Embryonic facial prominence (tissue), 1 donor: ENCODE results near the gene TMEM191C.
"Not testable (repeated sequence)": the region's sequence is repeated elsewhere in the genome, so short reads cannot be mapped to it uniquely, and the experiment has no call there.

ENCODE experiments used
- DNase-seq: peaks from one replicate; pipeline ENCODE4 v3.0.0-alpha.2; 2016; ENCODE audit errors: extremely low spot score

The TMEM191C gene

GRCh38 chr22:21467337-21468193, at the start of gene TMEM191C:
TSS of gene TMEM191C (plus strand) at chr22:21467387. CDS start at chr22:21467460, 73 bp downstream.
- not testable (repeated sequence) for DNase-seq

DNA sequence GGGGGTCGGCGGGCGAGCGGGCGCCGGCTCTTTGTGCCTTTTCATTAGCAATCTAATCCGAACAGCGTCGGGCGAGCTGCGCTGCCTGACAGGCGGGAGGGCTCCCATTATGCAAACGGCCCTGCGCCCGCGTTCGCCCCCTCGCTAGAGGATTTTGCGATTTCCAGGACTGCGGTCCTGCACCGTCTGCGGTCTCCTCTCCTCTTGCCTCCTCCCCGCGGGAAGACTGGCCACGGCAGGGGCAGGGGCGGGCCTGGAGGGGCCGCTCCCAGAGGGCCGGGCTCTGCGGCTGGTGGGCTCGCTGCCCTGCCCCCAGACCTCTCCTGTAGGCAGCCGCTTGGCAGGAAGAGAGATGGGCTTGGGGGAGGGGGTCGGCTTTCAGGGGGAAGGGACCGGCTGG, 49.3 kb upstream of the TMEM191C start:
- DNase-seq = not testable (repeated sequence)

DNA sequence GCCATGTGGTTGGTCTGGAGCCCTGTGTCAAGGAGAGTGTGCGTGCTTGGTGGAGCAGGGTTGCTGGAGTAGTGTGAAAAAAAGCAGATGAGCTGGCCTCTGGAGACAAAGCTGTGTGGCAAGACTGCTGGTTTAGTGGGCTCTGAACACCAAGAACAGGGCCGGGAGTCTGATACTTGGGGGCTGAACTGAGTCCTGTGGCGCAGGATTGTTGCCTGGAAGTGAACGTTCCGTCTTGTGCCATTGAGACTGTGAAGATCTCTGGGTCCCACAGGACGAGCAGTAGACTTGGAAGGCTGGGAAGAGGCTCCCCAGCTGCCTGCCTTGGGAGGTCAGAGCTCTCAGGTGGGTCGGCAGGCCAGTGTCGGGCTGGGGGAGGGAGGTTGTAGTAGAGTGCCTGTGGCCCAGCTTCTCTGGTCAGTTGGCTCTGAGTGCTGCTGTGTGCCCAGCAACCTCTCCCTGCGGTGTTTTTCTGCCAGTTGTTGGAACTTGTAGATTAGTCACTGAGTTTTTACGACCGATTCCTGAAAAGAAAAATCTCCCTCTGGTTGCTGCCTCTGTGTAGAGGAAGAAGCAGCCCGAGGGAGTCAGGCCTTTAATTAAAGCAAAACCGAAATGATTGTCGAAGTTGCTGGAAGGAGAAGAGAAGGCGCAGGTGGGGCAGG, 48.1 kb upstream of the TMEM191C start:
- not testable (repeated sequence) for DNase-seq

DNA sequence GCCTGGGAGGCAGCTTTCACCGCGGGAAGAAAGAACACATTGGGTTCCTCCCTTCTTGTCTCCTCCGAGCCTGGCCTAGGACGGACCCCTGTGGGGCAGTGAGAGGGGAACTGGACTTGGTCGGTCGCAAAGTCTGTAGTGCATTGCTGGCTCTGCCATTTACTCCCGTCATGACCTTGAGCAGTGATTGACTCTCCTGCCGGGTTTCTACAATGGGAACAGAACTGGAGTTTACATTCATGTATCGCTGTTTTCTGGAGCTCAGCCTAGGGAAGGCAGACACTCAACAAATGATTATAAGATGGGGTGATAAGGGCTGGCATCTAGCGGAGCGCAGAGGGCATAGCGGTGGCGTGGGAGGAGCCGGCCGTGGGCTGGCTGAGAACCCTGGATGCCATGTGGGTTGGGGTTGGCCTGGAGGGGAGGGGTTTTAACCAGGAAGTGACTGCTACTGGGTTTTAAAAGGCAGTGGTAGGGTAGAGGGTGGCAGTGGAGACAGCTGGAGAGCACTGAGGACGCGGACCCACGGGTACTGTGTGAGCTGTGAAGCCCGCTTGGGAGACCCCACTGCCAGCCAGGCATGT, 46.9 kb upstream of the TMEM191C start:
- DNase-seq = not testable (repeated sequence)

- not testable (repeated sequence) for DNase-seq
These were observed 43.0 kb upstream of the TMEM191C start for GRCh38 chr22:21424084-21424709.

- not testable (repeated sequence) for DNase-seq
These were observed 32.6 kb upstream of the TMEM191C start for GRCh38 chr22:21434378-21435233.

DNA sequence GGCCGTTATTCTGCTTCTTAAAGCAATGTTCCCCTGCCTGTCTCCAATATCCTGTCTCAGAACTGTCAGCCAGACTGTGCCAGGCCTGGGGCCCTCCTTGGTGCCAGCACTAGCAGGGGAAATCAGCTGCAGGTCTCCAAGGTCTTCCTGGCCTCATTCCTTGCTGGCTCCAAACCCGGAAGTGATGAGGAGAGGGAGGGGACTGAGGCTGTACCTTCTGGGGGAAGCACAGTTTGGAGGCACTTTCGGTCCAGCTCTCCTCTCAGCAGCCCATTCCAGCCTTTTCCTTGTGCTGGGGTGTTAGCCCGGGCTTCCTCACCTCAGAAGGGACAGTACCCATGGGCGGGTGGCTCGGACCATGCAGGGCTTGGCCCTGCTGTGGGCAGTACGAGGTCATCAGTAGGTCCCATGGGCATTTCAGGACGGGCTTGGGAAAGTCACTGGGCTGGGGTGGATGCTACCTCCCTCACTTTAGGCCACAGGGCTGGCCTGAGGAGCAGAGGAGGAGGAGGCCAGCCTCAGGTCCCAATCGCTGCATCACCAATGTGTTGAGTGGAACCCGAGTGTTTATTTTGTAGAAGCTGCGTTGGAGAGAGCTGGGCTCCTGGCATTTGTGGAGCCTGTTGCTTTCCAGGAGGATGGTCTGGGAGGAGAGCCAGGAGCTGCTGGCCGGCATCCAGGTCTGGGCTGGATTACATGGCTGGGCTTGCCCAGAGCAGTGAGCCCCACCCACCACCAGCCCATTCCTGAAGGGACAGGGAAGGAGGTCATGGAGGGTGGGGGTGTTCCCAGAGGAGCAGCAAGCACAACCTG, 31.0 kb upstream of the TMEM191C start:
- not testable (repeated sequence) for DNase-seq

- DNase-seq = not testable (repeated sequence)
These were observed 29.2 kb upstream of the TMEM191C start for GRCh38 chr22:21438013-21438412.

GRCh38 chr22:21440018-21440636, 27.1 kb upstream of the TMEM191C start:
- DNase-seq = not testable (repeated sequence)

GRCh38 chr22:21440676-21441075, 26.5 kb upstream of the TMEM191C start:
- DNase-seq = not testable (repeated sequence)

- DNase-seq = not testable (repeated sequence)
These were observed 26.0 kb upstream of the TMEM191C start for GRCh38 chr22:21441170-21441569.

GRCh38 chr22:21442123-21442522, 25.1 kb upstream of the TMEM191C start:
- DNase-seq = not testable (repeated sequence)

- not testable (repeated sequence) for DNase-seq
These were observed 24.5 kb upstream of the TMEM191C start for GRCh38 chr22:21442646-21443045.

DNA sequence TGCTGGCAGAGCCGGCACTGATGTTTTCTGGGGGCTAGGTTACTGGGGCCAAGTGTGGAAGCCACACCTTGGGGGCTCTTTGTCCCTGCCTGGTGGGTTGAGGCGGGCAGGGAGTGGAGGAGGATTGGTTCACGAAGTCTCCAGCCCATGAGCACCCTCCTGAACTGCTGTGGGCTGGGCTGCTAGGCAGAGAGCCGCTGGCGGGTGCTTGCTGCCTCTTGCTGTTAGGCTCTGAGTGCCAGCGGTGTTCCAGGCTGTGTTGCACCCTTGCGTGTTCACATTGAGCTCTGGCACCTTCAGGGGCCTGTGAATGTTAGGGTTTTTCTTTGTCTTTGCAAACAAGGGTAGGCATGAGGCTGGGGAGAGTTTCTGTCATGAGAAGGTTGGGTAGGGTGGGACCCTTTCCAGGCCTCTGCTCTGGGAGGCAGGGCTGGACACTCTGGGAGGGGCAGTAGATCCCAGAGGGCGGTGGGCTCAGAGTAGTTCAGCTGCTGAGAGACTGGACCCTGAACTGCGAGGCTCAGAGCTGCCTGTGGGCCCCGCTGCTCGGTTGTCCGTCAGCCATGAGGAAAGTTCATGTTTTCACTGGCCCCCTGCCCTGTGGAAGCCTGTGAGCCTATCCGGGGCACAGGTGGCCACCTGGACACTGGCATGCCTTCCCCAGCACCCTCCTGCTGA, 24.0 kb upstream of the TMEM191C start:
- DNase-seq = no peak

GRCh38 chr22:21443735-21444421, 23.3 kb upstream of the TMEM191C start:
- no peak for DNase-seq

DNA sequence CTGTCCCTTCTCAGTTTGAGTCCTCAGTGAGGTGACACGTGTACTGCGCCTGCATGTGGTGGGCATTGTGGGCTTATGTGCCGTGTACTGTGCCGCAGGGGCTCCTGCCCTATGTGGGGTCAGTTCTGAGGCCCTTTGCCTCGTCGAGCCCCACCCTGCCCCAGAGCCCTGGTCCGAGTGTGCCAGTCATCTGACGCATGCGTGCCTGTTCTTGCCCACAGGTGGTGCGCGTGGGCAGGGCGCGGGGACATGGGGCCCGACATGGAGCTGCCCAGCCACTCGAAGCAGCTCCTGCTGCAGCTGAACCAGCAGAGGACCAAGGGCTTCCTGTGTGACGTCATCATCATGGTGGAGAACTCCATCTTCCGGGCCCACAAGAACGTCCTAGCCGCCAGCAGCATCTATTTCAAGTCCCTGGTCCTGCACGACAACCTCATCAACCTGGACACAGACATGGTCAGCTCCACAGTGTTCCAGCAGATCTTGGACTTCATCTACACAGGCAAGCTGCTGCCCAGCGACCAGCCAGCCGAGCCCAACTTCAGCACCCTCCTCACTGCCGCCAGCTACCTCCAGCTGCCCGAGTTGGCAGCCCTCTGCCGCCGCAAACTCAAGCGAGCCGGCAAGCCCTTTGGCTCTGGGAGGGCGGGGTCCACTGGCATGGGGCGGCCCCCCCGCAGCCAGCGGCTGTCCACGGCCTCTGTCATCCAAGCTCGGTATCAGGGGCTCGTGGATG, 22.3 kb upstream of the TMEM191C start:
- no peak for DNase-seq

DNA sequence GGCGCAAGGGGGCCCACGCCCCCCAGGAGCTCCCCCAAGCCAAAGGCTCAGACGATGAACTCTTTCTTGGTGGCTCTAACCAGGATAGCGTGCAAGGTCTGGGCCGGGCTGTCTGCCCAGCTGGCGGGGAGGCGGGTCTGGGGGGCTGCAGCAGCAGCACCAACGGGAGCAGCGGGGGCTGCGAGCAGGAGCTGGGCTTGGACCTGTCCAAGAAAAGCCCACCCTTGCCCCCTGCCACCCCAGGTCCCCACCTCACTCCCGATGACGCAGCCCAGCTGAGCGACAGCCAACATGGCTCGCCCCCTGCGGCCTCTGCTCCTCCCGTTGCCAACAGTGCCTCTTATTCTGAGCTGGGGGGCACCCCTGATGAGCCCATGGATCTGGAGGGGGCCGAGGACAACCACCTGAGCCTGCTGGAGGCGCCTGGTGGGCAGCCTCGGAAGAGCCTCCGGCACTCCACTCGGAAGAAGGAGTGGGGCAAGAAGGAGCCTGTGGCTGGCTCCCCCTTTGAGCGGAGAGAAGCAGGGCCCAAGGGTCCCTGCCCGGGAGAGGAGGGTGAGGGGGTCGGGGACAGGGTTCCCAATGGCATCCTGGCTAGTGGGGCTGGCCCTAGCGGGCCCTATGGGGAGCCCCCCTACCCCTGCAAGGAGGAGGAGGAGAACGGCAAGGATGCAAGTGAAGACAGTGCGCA, 21.6 kb upstream of the TMEM191C start:
- DNase-seq = no peak
